Neural progenitor cell (in vitro differentiated cells): ENCODE measurements around the gene RORC. TPM values are rescaled to one million over a fixed set of nuclear protein-coding genes. Genes with fewer than 3 reads are reported as not detected.

Source experiments
- DNase-seq: peaks from one replicate; pipeline ENCODE4 v3.0.0-alpha.2; 2016; ENCODE audit warnings: low spot score
- H2AFZ ChIP-seq: fragments of 200-600 bp; sonication (generic); replicated peaks from 2 replicates; pipeline ENCODE4 v1.6.1; 2016; ENCODE audit warnings: antibody characterized with exemption
- H3F3A ChIP-seq: fragments of 200-600 bp; sonication (generic); 2 replicates; pipeline ENCODE4 v1.6.1; 2016; ENCODE audit warnings: antibody characterized with exemption, low read depth
- H3K27ac ChIP-seq: fragments of 200-600 bp; sonication (generic); 2 replicates; pipeline ENCODE4 v1.5.1; 2016; ENCODE audit warnings: mild to moderate bottlenecking
- H3K27me3 ChIP-seq: fragments of 200-600 bp; sonication (generic); 2 replicates; pipeline ENCODE4 v1.6.1; 2016; ENCODE audit warnings: mild to moderate bottlenecking, moderate library complexity
- H3K36me3 ChIP-seq: fragments of 200-600 bp; sonication (generic); 2 replicates; pipeline ENCODE4 v1.5.1; 2016
- H3K4me1 ChIP-seq: fragments of 200-600 bp; sonication (generic); 2 replicates; pipeline ENCODE4 v1.6.1; 2016; ENCODE audit warnings: mixed run types
- H3K4me2 ChIP-seq: fragments of 200-600 bp; sonication (generic); 2 replicates; pipeline ENCODE4 v1.6.1; 2016
- H3K4me3 ChIP-seq: fragments of 200-600 bp; sonication (generic); 2 replicates; pipeline ENCODE4 v1.5.1; 2016
- H3K79me2 ChIP-seq: fragments of 200-600 bp; sonication (generic); 2 replicates; pipeline ENCODE4 v1.6.1; 2016; ENCODE audit warnings: low read depth
- H3K9ac ChIP-seq: fragments of 200-600 bp; sonication (generic); 2 replicates; pipeline ENCODE4 v1.6.1; 2016
- H3K9me3 ChIP-seq: fragments of 200-600 bp; sonication (generic); 2 replicates; pipeline ENCODE4 v1.5.1; 2016; ENCODE audit warnings: low read depth
- H4K20me1 ChIP-seq: fragments of 200-600 bp; sonication (generic); 2 replicates; pipeline ENCODE4 v1.6.1; 2016; ENCODE audit warnings: low read depth
- H3K27ac Mint-ChIP-seq: 3 replicates; pipeline ENCODE4 v1.8.0; 2021; ENCODE audit warnings: mixed read lengths
- H3K27me3 Mint-ChIP-seq: 2 replicates; pipeline ENCODE4 v1.8.0; 2022; ENCODE audit warnings: low read depth, mild to moderate bottlenecking, inconsistent platforms, moderate library complexity, mixed read lengths; ENCODE audit not compliant: insufficient read depth
- H3K36me3 Mint-ChIP-seq: 3 replicates; pipeline ENCODE4 v1.8.0; 2021; ENCODE audit warnings: mixed read lengths
- H3K4me1 Mint-ChIP-seq: 3 replicates; pipeline ENCODE4 v1.8.0; 2021; ENCODE audit warnings: mixed read lengths
- H3K4me3 Mint-ChIP-seq: 3 replicates; pipeline ENCODE4 v1.8.0; 2021; ENCODE audit warnings: mild to moderate bottlenecking, moderate library complexity, mixed read lengths
- H3K9me3 Mint-ChIP-seq: 3 replicates; pipeline ENCODE4 v1.8.0; 2020; ENCODE audit warnings: mixed read lengths
- CTCF ChIP-seq: fragments of 200-600 bp; sonication (generic); IDR thresholded peaks from 2 replicates; pipeline ENCODE4 v1.5.1; 2017; ENCODE audit warnings: antibody characterized with exemption, mild to moderate bottlenecking
- EZH2 ChIP-seq: fragments of 200-600 bp; sonication (generic); IDR thresholded peaks from 2 replicates; pipeline ENCODE4 v1.6.1; 2017; ENCODE audit warnings: antibody characterized with exemption, mild to moderate bottlenecking, moderate library complexity
- EZH2phosphoT487 ChIP-seq: fragments of 200-600 bp; sonication (generic); IDR thresholded peaks from 2 replicates; pipeline ENCODE4 v1.6.1; 2017; ENCODE audit warnings: antibody characterized with exemption
- total RNA-seq: library from RNA; depleted of rRNA; stranded (reverse); fragments of >200 nt; gene quantifications from 2 replicates; pipeline ENCODE4 v1.2.3, GENCODE V29; 2015; ENCODE audit warnings: low replicate concordance

The RORC gene
- total RNA-seq, 1 donor from 2014 or later: not detected

GRCh38 chr1:151833172-151833900 is 1.7 kb upstream of the RORC start:
- Histone ChIP-seq H3K9me3 (no peaks in the 10 kb centered on the region), H3K27me3 (peaks cover 25% of the 10 kb centered on the region), H3K9ac (no peak overlapping the region), H3K79me2 (no peaks in the 10 kb centered on the region), H3K27ac (no peak overlapping the region), H3K36me3 (no peaks in the 10 kb centered on the region), H3K4me3 (no peak overlapping the region), H3F3A (peaks cover 15% of the 10 kb centered on the region), H3K4me2 (no peak overlapping the region), H4K20me1 (no peaks in the 10 kb centered on the region), H3K4me1 (peaks cover 11% of the 10 kb centered on the region), H2AFZ (no peak overlapping the region)
- Mint-ChIP-seq H3K9me3 (peaks cover 6% of the 10 kb centered on the region), H3K36me3 (no peaks in the 10 kb centered on the region), H3K27me3 (peaks cover 33% of the 10 kb centered on the region), H3K4me3 (no peak overlapping the region), H3K4me1 (peaks cover 30% of the 10 kb centered on the region), H3K27ac (no peak overlapping the region)
- DNase-seq: no peak
- no peak for TF ChIP-seq CTCF
- TF ChIP-seq EZH2: no peak
- no peak for TF ChIP-seq EZH2phosphoT487

- H3K36me3 Mint-ChIP-seq: no peaks in the 10 kb centered on the region
- peak overlapping the region; percentile 84 for H3K27ac Mint-ChIP-seq
- Histone ChIP-seq H3K9me3 (no peaks in the 10 kb centered on the region), H3K27ac (no peak overlapping the region), H3K36me3 (no peaks in the 10 kb centered on the region), H4K20me1 (no peaks in the 10 kb centered on the region), H3K4me1 (peaks cover 13% of the 10 kb centered on the region), H3F3A (peaks cover 11% of the 10 kb centered on the region), H3K27me3 (peaks cover 16% of the 10 kb centered on the region), H3K9ac (no peak overlapping the region), H3K79me2 (no peaks in the 10 kb centered on the region), H2AFZ (no peak overlapping the region), H3K4me3 (no peak overlapping the region), H3K4me2 (no peak overlapping the region)
- peaks cover 29% of the 10 kb centered on the region for H3K27me3 Mint-ChIP-seq
- H3K9me3 Mint-ChIP-seq: peaks cover 3% of the 10 kb centered on the region
- TF ChIP-seq EZH2phosphoT487 (no peak), CTCF (no peak), EZH2 (no peak)
- H3K4me1 Mint-ChIP-seq: peaks cover 31% of the 10 kb centered on the region
- DNase-seq: no peak
- H3K4me3 Mint-ChIP-seq: no peak overlapping the region
Measured at GRCh38 chr1:151832318-151832980, 847 bp upstream of the RORC start.

- H3K9me3 Mint-ChIP-seq: no peaks in the 10 kb centered on the region
- peaks cover 18% of the 10 kb centered on the region for H3K27me3 Mint-ChIP-seq
- H3K4me1 Mint-ChIP-seq: peaks cover 28% of the 10 kb centered on the region
- no peak for DNase-seq
- Histone ChIP-seq H3K27me3 (peaks cover 4% of the 10 kb centered on the region), H3K79me2 (no peaks in the 10 kb centered on the region), H2AFZ (no peak overlapping the region), H3F3A (peaks cover 8% of the 10 kb centered on the region), H3K27ac (no peak overlapping the region), H3K9me3 (no peaks in the 10 kb centered on the region), H3K4me1 (peaks cover 13% of the 10 kb centered on the region), H3K36me3 (no peaks in the 10 kb centered on the region), H4K20me1 (no peaks in the 10 kb centered on the region), H3K4me2 (no peak overlapping the region), H3K4me3 (no peak overlapping the region), H3K9ac (no peak overlapping the region)
- H3K36me3 Mint-ChIP-seq: no peaks in the 10 kb centered on the region
- TF ChIP-seq EZH2phosphoT487 (no peak), EZH2 (no peak), CTCF (no peak)
- H3K4me3 Mint-ChIP-seq: no peak overlapping the region
- H3K27ac Mint-ChIP-seq: no peak overlapping the region
Measured at GRCh38 chr1:151831256-151831591, 378 bp downstream of the RORC start.
